DOHH2 (cell line): ENCODE data around the gene SIAH1.

ENCODE experiments used
- EZH2phosphoT487 ChIP-seq: fragments of 200-600 bp; sonication (generic); IDR thresholded peaks from 2 replicates; pipeline ENCODE4 v1.6.1; 2017; ENCODE audit warnings: borderline replicate concordance, mild to moderate bottlenecking, antibody characterized with exemption, low read length, moderate library complexity, mixed read lengths
- TF ChIP-seq, protein P1 (sequence below): fragments of 200-600 bp; sonication (generic); IDR thresholded peaks from one replicate; pipeline ENCODE4 v1.5.1; 2014; ENCODE audit warnings: antibody characterized with exemption, mild to moderate bottlenecking, low read depth, low read length; ENCODE audit not compliant: poor library complexity, severe bottlenecking

DNA sequence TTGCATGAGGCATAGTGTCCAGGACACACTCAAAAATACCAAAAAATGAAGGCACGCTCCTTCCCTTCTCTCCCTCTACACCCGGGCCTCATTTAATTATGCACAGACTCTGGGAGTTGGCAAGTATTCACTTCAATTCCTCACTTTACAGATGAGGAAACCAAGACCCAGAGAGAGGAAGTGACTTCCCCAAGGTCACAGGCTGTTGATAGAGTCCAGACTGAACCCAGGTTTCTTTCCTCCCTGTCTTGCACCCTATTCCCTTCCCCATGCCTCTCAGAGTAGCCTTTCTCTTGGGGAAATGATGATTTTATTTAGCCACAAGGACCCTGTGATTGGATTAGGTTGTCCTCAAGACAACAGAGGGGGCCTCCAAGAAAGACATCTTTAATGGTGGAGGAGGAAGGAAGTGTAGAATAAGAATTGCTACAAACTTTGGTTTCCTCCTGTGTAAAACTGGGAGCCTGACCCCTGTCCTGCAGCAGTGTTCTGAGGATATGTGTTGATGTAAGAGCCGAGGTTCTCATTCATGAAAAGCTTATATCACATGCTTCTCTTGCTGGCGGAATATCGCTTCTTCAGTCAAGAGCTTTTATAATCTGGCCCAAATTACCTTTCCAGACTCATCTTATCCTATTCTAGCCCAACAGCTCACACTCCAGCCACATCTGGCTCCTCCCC is 48.8 kb upstream of the SIAH1 start:
- TF ChIP-seq, protein P1, sequence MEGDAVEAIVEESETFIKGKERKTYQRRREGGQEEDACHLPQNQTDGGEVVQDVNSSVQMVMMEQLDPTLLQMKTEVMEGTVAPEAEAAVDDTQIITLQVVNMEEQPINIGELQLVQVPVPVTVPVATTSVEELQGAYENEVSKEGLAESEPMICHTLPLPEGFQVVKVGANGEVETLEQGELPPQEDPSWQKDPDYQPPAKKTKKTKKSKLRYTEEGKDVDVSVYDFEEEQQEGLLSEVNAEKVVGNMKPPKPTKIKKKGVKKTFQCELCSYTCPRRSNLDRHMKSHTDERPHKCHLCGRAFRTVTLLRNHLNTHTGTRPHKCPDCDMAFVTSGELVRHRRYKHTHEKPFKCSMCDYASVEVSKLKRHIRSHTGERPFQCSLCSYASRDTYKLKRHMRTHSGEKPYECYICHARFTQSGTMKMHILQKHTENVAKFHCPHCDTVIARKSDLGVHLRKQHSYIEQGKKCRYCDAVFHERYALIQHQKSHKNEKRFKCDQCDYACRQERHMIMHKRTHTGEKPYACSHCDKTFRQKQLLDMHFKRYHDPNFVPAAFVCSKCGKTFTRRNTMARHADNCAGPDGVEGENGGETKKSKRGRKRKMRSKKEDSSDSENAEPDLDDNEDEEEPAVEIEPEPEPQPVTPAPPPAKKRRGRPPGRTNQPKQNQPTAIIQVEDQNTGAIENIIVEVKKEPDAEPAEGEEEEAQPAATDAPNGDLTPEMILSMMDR: no peak
- no peak for TF ChIP-seq EZH2phosphoT487
